ENCODE results near the gene FBXO11.

DNA sequence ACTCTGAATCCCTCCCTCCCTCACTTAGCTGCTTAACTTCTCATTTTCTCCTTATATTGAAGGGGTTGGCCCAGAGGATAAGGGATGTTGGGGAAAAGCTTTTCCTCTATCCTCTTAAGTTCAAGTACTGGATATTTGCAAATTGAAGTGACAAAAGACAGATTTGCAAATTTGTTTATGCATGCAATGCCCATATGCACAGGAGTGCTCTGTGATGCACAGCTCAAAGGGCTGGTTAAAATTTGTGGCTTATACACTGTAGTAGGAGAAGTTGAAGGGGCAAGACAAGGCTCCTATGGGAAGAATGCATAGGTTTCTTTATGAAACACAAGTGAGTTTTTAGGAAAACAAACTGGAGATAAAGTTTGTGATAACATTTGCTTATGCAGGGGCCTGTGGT lies 131.7 kb downstream of the FBXO11 start:
- TF ChIP-seq, protein P1, sequence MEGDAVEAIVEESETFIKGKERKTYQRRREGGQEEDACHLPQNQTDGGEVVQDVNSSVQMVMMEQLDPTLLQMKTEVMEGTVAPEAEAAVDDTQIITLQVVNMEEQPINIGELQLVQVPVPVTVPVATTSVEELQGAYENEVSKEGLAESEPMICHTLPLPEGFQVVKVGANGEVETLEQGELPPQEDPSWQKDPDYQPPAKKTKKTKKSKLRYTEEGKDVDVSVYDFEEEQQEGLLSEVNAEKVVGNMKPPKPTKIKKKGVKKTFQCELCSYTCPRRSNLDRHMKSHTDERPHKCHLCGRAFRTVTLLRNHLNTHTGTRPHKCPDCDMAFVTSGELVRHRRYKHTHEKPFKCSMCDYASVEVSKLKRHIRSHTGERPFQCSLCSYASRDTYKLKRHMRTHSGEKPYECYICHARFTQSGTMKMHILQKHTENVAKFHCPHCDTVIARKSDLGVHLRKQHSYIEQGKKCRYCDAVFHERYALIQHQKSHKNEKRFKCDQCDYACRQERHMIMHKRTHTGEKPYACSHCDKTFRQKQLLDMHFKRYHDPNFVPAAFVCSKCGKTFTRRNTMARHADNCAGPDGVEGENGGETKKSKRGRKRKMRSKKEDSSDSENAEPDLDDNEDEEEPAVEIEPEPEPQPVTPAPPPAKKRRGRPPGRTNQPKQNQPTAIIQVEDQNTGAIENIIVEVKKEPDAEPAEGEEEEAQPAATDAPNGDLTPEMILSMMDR (IDR thresholded peaks at IDR 0.05) = no peak
- TF ChIP-seq, protein P2, sequence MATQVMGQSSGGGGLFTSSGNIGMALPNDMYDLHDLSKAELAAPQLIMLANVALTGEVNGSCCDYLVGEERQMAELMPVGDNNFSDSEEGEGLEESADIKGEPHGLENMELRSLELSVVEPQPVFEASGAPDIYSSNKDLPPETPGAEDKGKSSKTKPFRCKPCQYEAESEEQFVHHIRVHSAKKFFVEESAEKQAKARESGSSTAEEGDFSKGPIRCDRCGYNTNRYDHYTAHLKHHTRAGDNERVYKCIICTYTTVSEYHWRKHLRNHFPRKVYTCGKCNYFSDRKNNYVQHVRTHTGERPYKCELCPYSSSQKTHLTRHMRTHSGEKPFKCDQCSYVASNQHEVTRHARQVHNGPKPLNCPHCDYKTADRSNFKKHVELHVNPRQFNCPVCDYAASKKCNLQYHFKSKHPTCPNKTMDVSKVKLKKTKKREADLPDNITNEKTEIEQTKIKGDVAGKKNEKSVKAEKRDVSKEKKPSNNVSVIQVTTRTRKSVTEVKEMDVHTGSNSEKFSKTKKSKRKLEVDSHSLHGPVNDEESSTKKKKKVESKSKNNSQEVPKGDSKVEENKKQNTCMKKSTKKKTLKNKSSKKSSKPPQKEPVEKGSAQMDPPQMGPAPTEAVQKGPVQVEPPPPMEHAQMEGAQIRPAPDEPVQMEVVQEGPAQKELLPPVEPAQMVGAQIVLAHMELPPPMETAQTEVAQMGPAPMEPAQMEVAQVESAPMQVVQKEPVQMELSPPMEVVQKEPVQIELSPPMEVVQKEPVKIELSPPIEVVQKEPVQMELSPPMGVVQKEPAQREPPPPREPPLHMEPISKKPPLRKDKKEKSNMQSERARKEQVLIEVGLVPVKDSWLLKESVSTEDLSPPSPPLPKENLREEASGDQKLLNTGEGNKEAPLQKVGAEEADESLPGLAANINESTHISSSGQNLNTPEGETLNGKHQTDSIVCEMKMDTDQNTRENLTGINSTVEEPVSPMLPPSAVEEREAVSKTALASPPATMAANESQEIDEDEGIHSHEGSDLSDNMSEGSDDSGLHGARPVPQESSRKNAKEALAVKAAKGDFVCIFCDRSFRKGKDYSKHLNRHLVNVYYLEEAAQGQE (IDR thresholded peaks at IDR 0.05; ENCODE audit: insufficient read depth in 1 of 2, low read depth in 2 of 2, low read length in 1 of 2) = no peak
- TF ChIP-seq POLR2AphosphoS5 (IDR thresholded peaks at IDR 0.05; ENCODE audit: low read depth, low read length) = no peak
